Measurements from ENCODE around the gene WDR90. TPM values are rescaled to one million over a fixed set of nuclear protein-coding genes. Genes with fewer than 3 reads are reported as not detected.

Gene WDR90
- total and polyA plus RNA-seq, 10 of the 15 experiments (the other 5 are each of a cell fraction or from before 2014, with no cell fraction given), result 2.0 to 65.0 (median 16.7) TPM

DNA sequence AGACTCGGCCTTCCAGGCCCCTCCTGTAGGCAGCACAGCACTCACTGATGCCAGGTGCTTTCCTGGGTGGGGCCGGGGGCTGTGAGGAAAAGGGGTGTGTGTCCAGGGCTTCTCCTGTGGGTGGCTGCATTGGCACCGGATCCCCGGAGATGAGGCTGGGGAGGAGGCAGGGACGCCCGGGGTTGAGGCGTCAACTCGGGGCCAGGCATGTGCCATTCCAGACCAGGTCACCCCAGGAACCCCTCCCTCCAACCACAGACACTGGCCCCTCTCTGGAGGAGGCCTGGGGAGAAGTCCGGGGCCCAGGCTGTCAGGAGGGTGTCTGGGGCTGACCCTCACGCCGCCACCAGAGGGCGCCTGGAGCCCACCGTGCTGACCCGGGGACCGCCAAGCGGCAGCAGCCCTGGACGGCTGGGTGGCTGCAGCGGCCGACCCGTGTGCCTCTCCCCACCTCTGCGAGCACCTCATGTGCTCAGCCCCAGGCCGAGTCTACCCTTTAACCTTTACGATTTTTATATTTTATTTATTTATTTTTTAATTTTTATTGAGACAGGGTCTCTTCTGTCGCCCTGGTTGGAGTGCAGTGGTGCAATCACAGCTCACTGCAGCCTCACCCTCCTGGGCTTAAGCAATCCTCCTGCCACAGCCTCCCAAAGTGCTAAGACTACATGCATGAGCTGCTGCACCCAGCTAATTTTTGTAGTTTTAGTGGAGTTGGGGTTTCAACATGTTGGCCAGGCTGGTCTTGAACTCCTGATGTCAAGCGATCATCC, 62.6 kb downstream of the WDR90 start (continued):
- TF ChIP-seq, protein P1, sequence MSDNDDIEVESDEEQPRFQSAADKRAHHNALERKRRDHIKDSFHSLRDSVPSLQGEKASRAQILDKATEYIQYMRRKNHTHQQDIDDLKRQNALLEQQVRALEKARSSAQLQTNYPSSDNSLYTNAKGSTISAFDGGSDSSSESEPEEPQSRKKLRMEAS (IDR thresholded peaks at IDR 0.05; ENCODE audit: low read depth, low read length), result no peak
- no peak for TF ChIP-seq NFIC (IDR thresholded peaks at IDR 0.05; ENCODE audit: low read depth, low read length)
- TF ChIP-seq MYB (IDR thresholded peaks at IDR 0.05; ENCODE audit: borderline replicate concordance, low read depth, low read length), result no peak
- no peak for TF ChIP-seq ETV6 (conservative IDR thresholded peaks at IDR 0.05 in 1 of 2, IDR thresholded peaks at IDR 0.05 in 1 of 2; ENCODE audit: borderline replicate concordance in 1 of 2, low read depth in 1 of 2)
- no peak for TF ChIP-seq RFX5 (IDR thresholded peaks at IDR 0.05; ENCODE audit: low read depth, low read length)
- TF ChIP-seq RBBP5 (conservative IDR thresholded peaks at IDR 0.05), result no peak
- no peak for TF ChIP-seq MEF2A (IDR thresholded peaks at IDR 0.05; ENCODE audit: insufficient read depth, low read depth, low read length)
- TF ChIP-seq, protein P2, sequence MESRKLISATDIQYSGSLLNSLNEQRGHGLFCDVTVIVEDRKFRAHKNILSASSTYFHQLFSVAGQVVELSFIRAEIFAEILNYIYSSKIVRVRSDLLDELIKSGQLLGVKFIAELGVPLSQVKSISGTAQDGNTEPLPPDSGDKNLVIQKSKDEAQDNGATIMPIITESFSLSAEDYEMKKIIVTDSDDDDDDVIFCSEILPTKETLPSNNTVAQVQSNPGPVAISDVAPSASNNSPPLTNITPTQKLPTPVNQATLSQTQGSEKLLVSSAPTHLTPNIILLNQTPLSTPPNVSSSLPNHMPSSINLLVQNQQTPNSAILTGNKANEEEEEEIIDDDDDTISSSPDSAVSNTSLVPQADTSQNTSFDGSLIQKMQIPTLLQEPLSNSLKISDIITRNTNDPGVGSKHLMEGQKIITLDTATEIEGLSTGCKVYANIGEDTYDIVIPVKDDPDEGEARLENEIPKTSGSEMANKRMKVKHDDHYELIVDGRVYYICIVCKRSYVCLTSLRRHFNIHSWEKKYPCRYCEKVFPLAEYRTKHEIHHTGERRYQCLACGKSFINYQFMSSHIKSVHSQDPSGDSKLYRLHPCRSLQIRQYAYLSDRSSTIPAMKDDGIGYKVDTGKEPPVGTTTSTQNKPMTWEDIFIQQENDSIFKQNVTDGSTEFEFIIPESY (IDR thresholded peaks at IDR 0.05), result no peak
- no peak for TF ChIP-seq HCFC1 (IDR thresholded peaks at IDR 0.05; ENCODE audit: low read length)
- TF ChIP-seq WRNIP1 (IDR thresholded peaks at IDR 0.05; ENCODE audit: borderline replicate concordance, low read depth, low read length), result no peak
- no peak for TF ChIP-seq GABPA (IDR thresholded peaks at IDR 0.05; ENCODE audit: low read depth)
- no peak for TF ChIP-seq JUND (IDR thresholded peaks at IDR 0.05; ENCODE audit: low read depth, low read length)
- TF ChIP-seq IKZF1 (conservative IDR thresholded peaks at IDR 0.05), result no peak
- TF ChIP-seq BRCA1 (IDR thresholded peaks at IDR 0.05; ENCODE audit: low read depth, low read length), result no peak
- TF ChIP-seq IKZF2 (IDR thresholded peaks at IDR 0.05), result no peak
- TF ChIP-seq NR2F1 (conservative IDR thresholded peaks at IDR 0.05), result no peak
- TF ChIP-seq, protein P3, sequence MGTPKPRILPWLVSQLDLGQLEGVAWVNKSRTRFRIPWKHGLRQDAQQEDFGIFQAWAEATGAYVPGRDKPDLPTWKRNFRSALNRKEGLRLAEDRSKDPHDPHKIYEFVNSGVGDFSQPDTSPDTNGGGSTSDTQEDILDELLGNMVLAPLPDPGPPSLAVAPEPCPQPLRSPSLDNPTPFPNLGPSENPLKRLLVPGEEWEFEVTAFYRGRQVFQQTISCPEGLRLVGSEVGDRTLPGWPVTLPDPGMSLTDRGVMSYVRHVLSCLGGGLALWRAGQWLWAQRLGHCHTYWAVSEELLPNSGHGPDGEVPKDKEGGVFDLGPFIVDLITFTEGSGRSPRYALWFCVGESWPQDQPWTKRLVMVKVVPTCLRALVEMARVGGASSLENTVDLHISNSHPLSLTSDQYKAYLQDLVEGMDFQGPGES (IDR thresholded peaks at IDR 0.05), result no peak
- no peak for TF ChIP-seq ESRRA (IDR thresholded peaks at IDR 0.05; ENCODE audit: low read length)
- TF ChIP-seq GATAD2B (conservative IDR thresholded peaks at IDR 0.05; ENCODE audit: low read depth), result no peak
- no peak for TF ChIP-seq SMAD1 (IDR thresholded peaks at IDR 0.05; ENCODE audit: low read depth, partially characterized antibody)
- TF ChIP-seq BCL11A (IDR thresholded peaks at IDR 0.05; ENCODE audit: low read depth, low read length), result no peak
- peak; percentile 27; the same call in 1 of the 2 replicates for TF ChIP-seq LARP7 (IDR thresholded peaks at IDR 0.05)
- no peak for TF ChIP-seq SREBF1 (IDR thresholded peaks at IDR 0.05; ENCODE audit: low read length)
- TF ChIP-seq CBX5 (IDR thresholded peaks at IDR 0.05; ENCODE audit: low read depth), result no peak
- TF ChIP-seq, protein P4, sequence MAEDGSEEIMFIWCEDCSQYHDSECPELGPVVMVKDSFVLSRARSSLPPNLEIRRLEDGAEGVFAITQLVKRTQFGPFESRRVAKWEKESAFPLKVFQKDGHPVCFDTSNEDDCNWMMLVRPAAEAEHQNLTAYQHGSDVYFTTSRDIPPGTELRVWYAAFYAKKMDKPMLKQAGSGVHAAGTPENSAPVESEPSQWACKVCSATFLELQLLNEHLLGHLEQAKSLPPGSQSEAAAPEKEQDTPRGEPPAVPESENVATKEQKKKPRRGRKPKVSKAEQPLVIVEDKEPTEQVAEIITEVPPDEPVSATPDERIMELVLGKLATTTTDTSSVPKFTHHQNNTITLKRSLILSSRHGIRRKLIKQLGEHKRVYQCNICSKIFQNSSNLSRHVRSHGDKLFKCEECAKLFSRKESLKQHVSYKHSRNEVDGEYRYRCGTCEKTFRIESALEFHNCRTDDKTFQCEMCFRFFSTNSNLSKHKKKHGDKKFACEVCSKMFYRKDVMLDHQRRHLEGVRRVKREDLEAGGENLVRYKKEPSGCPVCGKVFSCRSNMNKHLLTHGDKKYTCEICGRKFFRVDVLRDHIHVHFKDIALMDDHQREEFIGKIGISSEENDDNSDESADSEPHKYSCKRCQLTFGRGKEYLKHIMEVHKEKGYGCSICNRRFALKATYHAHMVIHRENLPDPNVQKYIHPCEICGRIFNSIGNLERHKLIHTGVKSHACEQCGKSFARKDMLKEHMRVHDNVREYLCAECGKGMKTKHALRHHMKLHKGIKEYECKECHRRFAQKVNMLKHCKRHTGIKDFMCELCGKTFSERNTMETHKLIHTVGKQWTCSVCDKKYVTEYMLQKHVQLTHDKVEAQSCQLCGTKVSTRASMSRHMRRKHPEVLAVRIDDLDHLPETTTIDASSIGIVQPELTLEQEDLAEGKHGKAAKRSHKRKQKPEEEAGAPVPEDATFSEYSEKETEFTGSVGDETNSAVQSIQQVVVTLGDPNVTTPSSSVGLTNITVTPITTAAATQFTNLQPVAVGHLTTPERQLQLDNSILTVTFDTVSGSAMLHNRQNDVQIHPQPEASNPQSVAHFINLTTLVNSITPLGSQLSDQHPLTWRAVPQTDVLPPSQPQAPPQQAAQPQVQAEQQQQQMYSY (CRISPR knock-in tag; IDR thresholded peaks at IDR 0.05), result no peak
- TF ChIP-seq POU2F2 (IDR thresholded peaks at IDR 0.05; ENCODE audit: borderline replicate concordance, low read depth, low read length), result peak; percentile 23; the same call in 1 of the 3 replicates
